ENCODE results near the gene KCNT2. TPM values are rescaled to one million over a fixed set of nuclear protein-coding genes. Genes with fewer than 3 reads are reported as not detected.

The KCNT2 gene
- polyA plus RNA-seq, 1 experiment: 2.0 TPM

- Histone ChIP-seq H3K27ac (ENCODE audit: low read depth, low read length) (no peak overlapping the region), H3K4me3 (ENCODE audit: low read depth, low read length) (no peak overlapping the region), H3K27me3 (ENCODE audit: control insufficient read depth, insufficient read depth, low read length) (no peaks in the 10 kb centered on the region), H3K9me3 (ENCODE audit: control insufficient read depth, insufficient read depth, low read length) (no peaks in the 10 kb centered on the region)
- ChIA-PET POLR2A (no interaction called here), CTCF (interaction anchor here (1.4 kb wide), 1 partner anchor 13 kb away, joined by 8 read pairs; no protein-coding TSS in a partner anchor)
- DNase-seq (ENCODE audit: low read depth, low spot score): no peak
- TF ChIP-seq CTCF (IDR thresholded peaks at IDR 0.05; ENCODE audit: low read depth, low read length): no peak
Observed at GRCh38 chr1:196367838-196368237, 240.4 kb downstream of the KCNT2 start.

GRCh38 chr1:196366817-196367495 is 241.3 kb downstream of the KCNT2 start:
- DNase-seq (ENCODE audit: low read depth, low spot score): no peak
- ChIA-PET CTCF (interaction anchor here (1.4 kb wide), 1 partner anchor 12 kb away, joined by 8 read pairs; no protein-coding TSS in a partner anchor), POLR2A (no interaction called here)
- Histone ChIP-seq H3K27ac (ENCODE audit: low read depth, low read length) (no peak overlapping the region), H3K9me3 (ENCODE audit: control insufficient read depth, insufficient read depth, low read length) (no peaks in the 10 kb centered on the region), H3K27me3 (ENCODE audit: control insufficient read depth, insufficient read depth, low read length) (no peaks in the 10 kb centered on the region), H3K4me3 (ENCODE audit: low read depth, low read length) (no peak overlapping the region)
- no peak for TF ChIP-seq CTCF (IDR thresholded peaks at IDR 0.05; ENCODE audit: low read depth, low read length)

- POLR2A ChIA-PET: no interaction called here
- H3K27me3 ChIP-seq (ENCODE audit: control insufficient read depth, insufficient read depth, low read length): no peaks in the 10 kb centered on the region
- no peaks in the 10 kb centered on the region for H3K9me3 ChIP-seq (ENCODE audit: control insufficient read depth, insufficient read depth, low read length)
- TF ChIP-seq CTCF (IDR thresholded peaks at IDR 0.05; ENCODE audit: low read depth, low read length): no peak
- DNase-seq (ENCODE audit: low read depth, low spot score): no peak
- no peak overlapping the region for H3K27ac ChIP-seq (ENCODE audit: low read depth, low read length)
- CTCF ChIA-PET: no interaction called here
- no peak overlapping the region for H3K4me3 ChIP-seq (ENCODE audit: low read depth, low read length)
Observed at GRCh38 chr1:196361112-196361714, 247.0 kb downstream of the KCNT2 start.

- no peak for TF ChIP-seq CTCF (IDR thresholded peaks at IDR 0.05; ENCODE audit: low read depth, low read length)
- CTCF ChIA-PET: interaction anchor here (1.5 to 4.0 kb wide), 4 partner anchors 15 to 305 kb away, joined by 6 to 117 read pairs (median 21); no protein-coding TSS in a partner anchor
- Histone ChIP-seq H3K4me3 (ENCODE audit: low read depth, low read length) (no peak overlapping the region), H3K27ac (ENCODE audit: low read depth, low read length) (no peak overlapping the region), H3K27me3 (ENCODE audit: control insufficient read depth, insufficient read depth, low read length) (no peaks in the 10 kb centered on the region), H3K9me3 (ENCODE audit: control insufficient read depth, insufficient read depth, low read length) (no peaks in the 10 kb centered on the region)
- DNase-seq (ENCODE audit: low read depth, low spot score): no peak
- POLR2A ChIA-PET: no interaction called here
Observed at GRCh38 chr1:196357913-196358312, 250.3 kb downstream of the KCNT2 start.

- ChIA-PET POLR2A (no interaction called here), CTCF (interaction anchor here (0.7 to 4.0 kb wide), 24 partner anchors 10 to 1943 kb away, joined by 3 to 117 read pairs (median 5); no protein-coding TSS in a partner anchor)
- H3K9me3 ChIP-seq (ENCODE audit: control insufficient read depth, insufficient read depth, low read length): no peaks in the 10 kb centered on the region
- TF ChIP-seq CTCF (IDR thresholded peaks at IDR 0.05; ENCODE audit: low read depth, low read length): peak; percentile 67
- H3K27me3 ChIP-seq (ENCODE audit: control insufficient read depth, insufficient read depth, low read length): no peaks in the 10 kb centered on the region
- no peak overlapping the region for H3K4me3 ChIP-seq (ENCODE audit: low read depth, low read length)
- no peak for DNase-seq (ENCODE audit: low read depth, low spot score)
- H3K27ac ChIP-seq (ENCODE audit: low read depth, low read length): no peak overlapping the region
Observed at GRCh38 chr1:196355206-196355786, 252.9 kb downstream of the KCNT2 start.
